Activated gamma-delta T cell treated with Interleukin-2 at 50 U/mL for 16 hours (primary cell): ENCODE results near the gene SMIM5.

Experiments used
- DNase-seq: peaks from one replicate; pipeline ENCODE4 v3.0.0-alpha.2; 2020

Gene SMIM5

DNA sequence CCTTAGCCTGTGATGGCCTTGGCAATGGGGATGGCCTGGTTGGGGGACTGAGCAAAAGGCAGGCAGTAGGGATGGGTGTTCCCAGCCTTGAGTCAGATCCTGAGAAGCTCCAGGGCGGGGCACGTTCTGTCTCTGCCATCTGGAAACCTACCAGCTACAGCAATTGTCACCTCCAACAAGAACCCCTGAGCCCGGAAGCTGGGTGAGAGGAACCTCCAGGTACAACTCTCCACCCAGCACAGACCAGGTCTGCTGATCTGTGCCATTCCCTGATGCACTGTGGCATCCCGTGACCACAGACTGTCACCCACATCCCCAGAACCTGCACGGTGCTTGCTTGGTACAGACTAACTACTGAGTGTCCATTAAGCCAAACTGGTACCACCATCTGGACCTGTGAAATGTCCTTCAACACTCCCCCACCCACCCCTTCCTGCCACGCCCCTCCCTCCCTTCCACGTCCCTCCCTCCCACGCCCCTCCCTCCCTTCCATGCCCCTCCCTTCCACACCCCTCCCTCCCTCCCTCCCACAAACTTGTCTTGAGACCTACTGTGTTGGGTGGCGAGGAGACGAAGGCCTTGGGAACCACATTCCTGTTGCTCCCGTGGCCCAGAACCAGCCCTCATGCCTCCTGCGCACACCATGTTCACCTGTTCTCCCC lies 29.1 kb upstream of the SMIM5 start:
- DNase-seq: no peak

DNA sequence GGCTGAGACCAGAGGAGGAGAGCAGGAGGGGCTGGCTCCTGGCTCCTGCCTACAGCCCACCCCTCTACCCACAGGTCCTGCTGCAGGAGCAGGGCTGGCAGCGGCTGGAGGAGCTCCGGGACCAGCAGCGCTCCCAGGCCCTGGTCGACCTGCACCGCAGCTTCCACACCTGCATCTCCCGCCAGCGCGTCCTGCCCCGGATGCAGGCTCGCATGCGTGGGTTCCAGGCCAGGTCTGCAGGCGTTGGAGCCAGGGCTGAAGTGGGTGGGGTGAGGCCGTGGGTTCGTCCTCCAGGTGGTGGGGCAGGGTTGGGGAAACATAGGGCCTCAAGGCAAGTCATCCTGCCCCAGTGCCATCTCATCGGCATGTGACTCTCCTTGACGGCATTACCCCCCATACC lies 27.4 kb upstream of the SMIM5 start:
- no peak for DNase-seq

DNA sequence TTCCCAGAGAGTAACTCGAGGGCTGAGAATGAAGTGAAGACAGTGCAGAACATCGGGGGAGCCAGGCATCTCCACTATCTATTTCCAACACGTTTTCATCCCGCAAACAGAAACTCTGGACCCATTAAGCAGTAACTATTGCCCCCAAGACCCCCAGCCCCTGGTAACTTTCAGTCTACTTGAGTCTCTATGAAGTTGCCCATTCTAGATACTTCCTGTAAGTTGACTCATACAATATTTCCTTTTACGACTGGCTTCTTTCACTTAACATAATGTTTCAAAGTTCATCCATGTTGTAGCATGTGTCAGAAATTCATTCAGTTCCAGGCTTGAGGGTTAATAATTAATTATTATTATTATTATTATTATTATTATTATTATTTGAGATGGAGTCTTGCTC lies 26.1 kb upstream of the SMIM5 start:
- DNase-seq: no peak

DNA sequence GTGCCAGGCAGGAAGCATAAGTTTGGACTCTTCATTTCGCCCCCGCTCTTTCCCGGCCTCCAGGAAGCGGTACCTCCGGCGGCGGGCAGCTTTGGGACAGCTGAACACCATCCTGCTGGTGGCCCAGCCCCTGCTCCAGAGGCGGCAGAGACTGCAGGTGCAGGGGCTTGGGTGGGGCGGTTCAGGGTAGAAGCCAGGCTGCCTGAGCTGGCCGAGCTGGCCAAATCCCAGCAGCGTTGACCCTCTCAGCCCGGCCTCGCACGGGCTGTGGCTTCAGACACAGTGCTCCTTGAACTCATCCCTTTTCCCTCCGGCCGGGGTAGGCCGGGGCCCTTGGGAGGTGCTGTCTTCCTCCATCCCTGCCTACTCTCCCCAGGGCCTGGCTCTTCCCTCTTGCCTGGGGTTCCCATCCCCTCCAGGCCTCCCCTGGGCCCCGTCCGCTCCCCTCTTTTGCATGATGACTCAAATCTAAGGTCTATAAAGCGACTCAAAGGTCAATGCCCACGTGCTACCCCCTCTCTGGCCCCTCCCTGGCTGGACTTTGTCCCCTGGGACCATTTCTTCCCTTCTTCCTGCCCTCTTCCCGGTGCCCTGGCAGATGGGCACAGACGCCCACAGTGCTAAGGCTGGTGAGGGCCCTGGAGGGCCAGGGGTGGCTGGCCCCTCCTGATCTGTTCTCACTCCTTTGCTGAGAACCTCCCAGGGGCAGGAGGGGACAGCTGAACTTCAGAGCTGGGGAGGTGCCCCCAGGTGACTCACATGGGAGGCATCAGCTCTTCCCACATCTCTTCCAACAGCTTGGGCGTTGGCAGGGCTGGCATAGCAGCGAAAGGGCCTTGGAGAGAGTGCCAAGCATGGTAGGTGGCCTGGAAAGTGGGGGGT lies 22.9 kb upstream of the SMIM5 start:
- no peak for DNase-seq

DNA sequence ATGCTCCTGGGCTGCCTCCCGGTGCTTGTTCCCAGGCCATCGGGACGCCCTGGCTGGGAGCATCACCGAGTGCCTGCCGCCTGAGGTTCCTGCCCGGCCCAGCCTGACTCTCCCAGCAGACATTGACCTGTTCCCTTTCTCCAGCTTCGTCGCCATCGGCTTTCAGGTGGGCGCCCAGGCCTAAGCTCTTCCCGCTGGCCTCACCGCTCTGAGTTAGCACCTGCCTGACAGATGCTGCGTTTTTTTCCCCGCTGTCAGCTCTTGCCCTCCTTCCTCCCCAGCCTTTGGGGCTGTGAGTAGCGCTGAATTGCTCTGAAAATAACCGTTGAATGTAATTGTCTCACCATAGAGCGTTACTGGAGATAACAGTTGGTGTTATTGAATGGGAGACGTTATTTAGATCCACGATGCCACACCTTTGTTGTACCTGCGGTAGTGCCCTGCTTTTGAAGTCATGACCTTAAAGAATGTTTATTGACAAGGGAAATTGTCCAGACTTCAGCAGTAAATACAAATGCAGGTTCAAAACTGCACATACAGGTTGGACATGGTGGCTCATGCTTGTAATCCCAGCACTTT lies 21.3 kb upstream of the SMIM5 start:
- DNase-seq: no peak

DNA sequence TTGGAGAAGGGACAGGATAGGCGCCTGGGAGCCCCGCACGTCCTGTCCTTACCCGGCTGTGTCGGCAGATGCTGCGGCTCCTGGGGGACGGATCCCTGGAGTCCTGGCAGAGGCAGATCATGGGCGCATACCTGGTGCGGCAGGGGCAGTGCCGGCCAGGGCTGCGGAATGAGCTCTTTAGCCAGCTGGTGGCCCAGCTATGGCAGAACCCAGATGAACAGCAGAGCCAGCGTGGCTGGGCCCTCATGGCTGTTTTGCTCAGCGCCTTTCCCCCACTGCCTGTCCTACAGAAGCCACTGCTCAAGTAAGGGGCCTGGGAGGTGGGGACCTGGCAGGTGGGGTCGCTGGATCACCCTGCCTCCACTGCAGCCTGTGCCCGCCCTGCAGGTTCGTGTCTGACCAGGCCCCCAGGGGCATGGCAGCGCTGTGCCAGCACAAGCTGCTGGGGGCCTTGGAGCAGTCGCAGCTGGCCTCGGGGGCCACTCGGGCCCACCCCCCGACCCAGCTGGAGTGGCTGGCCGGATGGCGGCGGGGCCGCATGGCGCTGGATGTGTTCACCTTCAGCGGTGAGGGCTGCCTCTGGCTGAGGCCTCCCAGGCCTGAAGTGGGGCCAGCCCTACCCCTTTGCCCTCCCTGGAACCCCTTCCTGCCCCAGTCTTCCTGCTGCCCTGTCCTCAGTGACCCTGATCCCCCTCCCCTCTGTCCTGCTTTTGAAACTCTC lies 20.2 kb upstream of the SMIM5 start:
- no peak for DNase-seq

DNA sequence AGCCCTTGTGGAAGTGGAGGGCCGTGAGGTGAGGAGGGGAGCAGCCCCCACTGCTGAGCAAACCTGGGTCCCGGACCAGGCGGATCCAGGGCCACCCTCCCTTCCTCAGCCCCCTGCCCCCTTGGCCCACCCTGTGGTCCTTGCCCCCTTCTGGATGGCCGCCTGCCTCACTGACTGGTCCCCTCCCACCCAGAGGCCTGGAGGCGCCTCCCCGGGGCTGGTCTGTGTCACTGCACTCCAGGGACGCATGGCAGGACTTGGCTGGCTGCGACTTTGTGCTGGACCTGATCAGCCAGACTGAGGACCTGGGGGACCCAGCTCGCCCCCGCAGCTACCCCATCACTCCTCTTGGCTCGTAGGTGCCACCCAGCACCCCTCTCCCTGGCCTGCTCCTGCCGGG lies 19.2 kb upstream of the SMIM5 start:
- DNase-seq: no peak

DNA sequence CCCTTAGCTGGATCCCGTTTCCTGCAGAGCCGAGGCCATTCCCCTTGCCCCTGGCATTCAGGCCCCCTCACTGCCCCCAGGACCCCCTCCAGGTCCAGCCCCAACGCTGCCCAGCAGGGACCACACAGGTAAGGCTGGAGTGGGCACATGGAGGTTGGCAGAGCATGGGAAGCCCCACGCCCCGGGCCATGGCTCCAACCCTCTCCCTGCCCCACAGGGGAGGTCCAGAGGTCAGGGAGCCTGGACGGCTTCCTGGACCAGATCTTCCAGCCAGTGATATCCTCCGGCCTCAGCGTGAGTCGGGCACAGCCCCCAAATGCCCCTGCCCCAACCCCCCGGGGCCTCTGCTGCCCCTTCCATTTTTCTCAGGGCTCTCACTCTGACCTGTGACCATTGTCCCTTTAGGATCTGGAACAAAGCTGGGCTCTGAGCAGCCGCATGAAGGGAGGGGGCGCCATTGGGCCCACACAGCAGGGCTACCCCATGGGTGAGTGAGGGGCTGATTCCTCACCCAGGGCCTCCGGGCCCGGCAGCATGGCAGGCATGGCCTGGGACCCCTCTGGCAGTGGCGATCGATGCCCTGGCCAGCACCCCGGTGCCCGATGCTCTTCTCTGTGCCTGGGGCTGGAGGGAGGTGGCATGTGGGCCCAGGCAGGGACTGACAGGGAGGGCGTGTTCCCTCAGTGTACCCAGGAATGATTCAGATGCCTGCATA lies 18.5 kb upstream of the SMIM5 start:
- no peak for DNase-seq

DNA sequence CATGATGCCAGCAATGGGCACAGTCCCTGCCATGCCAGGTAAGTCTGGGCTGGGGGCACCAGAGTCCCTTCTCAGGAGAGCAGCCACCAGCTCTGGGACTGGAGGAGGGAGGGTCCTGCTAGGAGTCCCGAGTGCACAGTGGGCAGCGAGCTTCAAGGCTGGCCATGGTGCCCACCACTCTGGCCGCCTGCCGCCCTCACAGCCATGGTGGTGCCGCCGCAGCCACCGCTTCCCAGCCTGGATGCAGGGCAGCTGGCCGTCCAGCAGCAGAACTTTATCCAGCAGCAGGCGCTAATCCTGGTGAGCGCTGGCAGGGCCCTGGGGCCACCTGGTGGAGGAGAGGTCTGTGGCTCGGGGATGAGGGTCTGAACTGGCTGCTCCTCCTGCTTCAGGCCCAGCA lies 17.9 kb upstream of the SMIM5 start:
- no peak for DNase-seq

DNA sequence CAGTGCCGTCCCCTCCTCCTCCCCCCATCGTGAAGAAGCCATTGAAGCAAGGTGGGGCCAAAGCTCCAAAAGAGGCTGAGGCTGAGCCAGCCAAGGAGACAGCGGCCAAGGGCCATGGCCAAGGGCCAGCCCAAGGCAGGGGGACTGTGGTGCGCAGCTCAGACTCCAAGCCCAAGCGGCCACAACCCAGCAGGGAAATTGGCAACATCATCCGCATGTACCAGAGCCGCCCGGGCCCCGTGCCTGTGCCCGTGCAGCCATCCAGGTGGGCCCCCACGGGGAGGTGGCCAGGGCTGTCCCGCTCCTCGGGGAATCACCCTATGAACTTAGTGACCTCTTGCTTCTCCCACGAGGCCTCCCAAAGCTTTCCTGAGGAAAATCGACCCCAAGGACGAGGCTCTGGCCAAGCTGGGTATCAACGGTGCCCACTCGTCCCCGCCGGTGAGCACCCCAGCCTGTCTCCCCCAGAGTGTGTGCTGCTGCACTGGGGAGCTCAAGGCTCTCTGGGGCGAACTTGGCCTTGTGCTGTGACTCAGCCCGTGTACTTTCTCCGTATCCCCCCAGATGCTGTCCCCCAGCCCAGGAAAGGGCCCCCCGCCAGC lies 16.6 kb upstream of the SMIM5 start:
- DNase-seq: no peak

DNA sequence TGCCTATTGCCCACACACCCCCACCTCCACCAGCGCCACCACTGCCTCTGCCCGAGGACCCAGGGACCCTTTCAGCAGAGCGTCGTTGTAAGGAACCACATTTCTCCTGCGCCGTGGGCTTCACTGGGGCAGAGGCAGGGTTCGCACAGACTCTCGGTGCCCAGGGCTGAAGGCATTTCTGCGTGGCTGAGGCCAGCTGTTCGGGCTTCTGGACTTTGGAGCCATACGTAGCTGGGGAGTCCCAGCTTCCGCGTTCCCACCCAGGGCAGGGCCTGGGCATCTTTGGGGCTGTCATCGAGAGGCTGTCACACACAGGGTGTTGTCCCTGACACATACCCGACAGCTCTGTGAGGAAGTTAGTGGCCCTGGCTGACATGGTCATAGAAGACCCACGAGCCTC lies 16.0 kb upstream of the SMIM5 start:
- DNase-seq: no peak

DNA sequence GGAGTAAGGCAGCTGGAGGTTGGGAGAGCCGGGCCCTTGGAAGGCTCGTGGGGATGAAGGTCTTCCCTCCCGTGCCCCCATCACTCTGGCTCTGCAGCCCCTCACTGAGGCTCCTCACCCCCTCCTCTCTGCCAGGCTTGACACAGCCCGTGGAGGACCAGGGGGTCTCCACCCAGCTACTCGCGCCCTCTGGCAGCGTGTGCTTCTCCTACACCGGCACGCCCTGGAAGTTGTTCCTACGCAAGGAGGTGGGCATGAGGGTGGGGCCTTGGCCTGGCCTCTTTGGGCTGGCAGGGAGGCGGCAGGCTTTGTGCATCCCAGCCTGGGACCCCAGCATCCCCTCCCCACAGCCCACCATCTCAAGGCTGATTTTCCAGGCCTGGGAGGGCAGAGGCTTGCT lies 15.6 kb upstream of the SMIM5 start:
- no peak for DNase-seq

DNA sequence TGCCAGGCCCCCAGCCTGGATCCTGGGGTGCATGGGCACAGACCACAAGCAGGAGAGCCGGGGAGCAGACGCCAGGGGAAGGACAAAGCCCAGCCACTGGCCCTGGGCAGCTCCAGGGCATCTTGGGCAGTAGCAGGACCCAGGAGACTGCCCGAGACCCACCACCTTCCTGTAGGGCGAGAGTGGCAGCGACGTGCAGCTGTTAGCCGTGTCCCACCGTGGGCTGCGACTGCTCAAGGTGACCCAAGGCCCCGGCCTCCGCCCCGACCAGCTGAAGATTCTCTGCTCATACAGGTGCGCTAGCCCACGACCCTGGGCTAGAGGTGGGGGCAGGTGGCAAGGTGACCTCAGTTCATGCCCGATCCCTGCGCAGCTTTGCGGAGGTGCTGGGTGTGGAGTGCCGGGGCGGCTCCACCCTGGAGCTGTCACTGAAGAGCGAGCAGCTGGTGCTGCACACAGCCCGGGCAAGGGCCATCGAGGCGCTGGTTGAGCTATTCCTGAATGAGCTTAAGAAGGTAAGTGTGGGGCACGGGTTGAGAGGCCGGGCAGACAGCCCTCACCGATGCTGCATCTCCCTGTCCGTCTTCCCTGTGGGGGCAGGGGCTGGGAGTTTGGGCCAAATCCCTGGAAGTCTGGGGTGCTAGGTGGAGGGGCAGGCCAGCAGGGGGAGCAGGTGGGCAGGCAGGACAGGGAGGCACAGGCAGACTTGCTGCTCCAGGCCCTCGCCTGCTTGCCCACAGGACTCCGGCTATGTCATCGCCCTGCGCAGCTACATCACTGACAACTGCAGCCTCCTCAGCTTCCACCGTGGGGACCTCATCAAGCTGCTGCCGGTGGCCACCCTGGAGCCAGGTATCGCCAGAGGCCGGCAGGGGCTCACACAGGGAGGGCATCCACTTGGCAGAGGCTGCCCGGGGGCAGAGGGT lies 13.5 kb upstream of the SMIM5 start:
- DNase-seq: no peak

DNA sequence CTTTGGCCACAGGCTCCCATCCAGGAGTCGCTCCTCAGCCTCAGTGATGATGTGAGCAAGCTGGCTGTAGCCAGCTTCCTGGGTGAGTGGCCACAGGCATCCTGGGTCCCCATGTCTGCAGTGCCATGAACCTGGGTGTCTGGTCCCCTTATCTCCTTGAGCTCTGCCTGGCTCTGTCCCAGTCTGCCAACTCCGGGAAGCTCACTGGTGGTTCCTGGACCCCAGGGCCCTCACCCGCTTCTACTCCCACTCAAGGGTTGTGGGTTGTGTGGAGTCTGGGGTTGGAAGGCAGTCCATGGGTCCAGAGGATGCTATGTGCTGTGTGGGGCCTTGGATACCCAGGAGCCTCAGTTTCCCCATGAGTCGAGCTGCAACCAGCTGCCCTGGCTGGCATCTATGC lies 11.7 kb upstream of the SMIM5 start:
- DNase-seq: no peak

DNA sequence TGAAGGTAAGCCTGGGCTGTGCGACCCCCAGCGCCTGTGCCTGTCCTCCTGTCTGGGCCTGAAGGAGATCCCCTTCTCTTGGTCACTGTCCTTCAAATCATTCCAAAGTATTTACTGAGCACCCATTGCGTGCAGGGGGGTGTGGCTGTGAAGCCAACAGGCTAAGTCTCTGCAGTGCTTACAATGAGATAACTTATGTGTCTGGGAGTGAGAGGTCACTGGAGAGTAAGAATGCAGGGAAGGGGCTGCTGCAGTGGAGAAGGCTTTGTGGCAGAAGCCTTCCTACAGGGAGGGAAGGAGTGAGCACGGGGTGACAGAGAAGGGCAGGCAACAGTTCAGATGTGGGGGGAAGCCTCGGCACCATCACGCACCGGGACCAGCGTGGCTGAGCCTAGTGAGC lies 11.2 kb upstream of the SMIM5 start:
- DNase-seq: no peak

DNA sequence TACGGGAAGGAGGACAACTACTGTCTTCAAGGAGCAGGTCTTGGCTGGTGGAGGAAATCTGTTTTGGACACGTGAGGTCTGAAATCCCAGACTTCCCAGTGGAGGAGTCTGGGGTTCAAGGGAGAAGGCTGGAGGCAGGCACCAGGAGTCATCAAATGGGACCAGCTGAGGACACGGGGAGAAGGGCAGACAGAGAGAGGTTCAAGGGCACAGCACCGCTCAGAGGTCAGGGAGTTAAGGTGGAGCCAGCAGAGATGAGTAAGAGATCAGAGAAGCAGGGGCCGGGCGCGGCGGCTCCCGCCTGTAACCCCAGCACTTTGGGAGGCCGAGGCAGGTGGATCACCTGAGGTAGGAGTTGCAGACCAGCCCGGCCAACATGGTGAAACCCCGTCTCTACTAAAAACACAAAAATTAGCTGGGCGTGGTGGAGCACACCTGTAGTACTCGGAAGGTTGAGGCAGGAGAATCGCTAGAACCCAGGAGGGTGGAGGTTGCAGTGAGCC lies 10.4 kb upstream of the SMIM5 start:
- DNase-seq: no peak

DNA sequence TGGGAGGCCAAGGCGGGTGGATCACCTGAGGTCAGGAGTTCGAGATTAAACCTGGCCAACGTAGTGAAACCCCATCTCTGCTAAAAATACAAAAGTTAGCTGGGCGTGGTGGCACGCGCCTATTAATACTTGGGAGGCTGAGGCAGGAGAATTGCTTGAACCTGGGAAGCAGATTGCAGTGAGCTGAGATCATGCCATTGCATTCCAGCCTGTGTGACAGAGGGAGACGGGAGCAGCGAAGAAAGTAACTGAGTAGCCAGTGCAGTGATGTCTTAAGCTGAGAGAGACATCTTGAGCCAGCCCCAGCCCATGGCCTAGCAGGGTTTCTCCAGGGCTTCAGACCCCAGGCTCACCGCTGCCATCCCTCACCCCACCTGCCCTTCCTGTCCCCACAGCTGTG lies 9.8 kb upstream of the SMIM5 start:
- DNase-seq: no peak

DNA sequence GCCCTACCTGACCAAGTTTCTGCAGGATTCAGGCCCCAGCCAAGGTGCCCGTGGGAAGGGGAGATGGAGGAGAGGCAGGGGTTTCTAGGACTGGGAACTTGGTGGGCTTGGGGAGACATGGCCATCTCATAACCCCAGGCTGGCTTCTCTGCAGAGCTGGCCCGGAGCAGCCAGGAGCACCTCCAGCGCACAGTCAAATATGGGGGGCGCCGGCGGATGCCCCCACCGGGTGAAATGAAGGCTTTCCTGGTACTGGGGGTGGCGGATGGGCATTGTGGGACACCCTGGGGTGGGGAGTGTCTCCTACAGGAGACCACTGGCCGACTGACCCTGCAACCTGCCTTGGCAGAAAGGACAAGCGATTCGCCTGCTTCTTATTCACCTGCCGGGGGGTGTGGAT lies 9.2 kb upstream of the SMIM5 start:
- DNase-seq: no peak

DNA sequence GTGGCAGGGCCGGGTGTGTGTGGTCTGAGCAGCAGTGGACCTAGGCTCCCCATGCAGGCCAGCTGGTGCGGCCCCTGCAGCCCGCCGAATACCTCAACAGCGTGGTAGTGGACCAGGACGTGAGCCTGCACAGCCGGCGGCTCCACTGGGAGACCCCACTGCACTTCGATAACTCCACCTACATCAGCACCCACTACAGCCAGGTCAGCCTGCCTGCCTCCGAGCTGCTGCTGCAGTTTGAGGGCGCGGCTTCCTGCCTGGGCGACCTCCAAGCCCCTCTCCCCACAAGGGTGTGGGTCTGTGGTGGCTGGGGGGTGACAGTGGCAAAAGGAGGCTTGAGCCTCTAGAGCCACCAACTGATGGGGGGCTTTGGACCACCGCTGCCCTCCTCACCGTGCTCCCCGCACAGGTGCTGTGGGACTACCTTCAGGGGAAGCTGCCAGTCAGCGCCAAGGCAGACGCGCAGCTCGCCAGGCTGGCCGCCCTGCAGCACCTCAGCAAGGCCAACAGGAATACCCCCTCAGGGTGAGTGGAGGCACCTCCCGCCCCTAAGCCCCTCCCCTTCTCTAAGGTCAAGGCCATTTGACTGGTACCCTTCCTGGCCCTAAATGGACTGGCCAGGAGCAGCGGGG lies 8.4 kb upstream of the SMIM5 start:
- DNase-seq: no peak

DNA sequence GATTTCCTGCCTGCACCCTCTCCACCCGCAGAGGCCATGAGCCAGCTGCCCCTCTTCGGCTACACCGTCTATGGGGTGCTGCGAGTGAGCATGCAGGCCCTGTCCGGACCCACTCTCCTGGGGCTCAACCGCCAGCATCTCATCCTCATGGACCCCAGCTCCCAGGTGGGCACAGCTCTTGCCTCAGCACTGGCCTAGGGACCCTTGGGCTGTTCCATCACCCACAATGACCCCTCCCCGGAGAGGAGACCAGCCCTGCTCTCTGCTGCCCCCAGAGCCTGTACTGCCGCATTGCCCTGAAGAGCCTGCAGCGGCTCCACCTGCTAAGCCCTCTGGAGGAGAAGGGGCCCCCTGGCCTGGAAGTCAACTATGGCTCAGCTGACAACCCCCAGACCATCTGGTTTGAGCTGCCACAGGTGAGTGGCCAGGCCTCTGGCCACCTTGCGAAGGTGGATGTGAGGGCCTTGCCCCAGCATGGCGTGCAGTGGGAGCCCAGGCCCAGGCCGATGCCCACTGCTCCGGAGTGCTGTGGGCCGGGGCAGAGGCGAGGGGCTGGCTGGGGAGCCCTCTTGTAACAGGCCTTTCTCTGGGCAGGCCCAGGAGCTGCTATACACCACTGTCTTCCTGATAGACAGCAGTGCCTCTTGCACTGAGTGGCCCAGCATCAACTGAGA lies 7.3 kb upstream of the SMIM5 start:
- DNase-seq: no peak
